Body of pancreas (tissue), 4 donors: Measurements from ENCODE around the gene ABCC4.

Experiments used
- CTCF ChIP-seq, 7 experiments: fragments of 450-650 bp in 4 of 7; fragments of 200-600 bp in 3 of 7; sonication (generic) in 3 of 7; IDR thresholded peaks; one replicate each; pipeline ENCODE4 v1.5.1; 2016 to 2019; ENCODE audit warnings: antibody characterized with exemption in 7 of 7
- POLR2A ChIP-seq, 3 donors: fragments of 450-650 bp; IDR thresholded peaks; one replicate each; pipeline ENCODE4 v1.6.1; 2016; ENCODE audit warnings: antibody characterized with exemption in 3 of 3, mild to moderate bottlenecking in 2 of 3

GRCh38 chr13:95060014-95060519 lies 241.2 kb downstream of the ABCC4 start:
- TF ChIP-seq POLR2A (IDR thresholded peaks at IDR 0.05) = no peak
- no peak for TF ChIP-seq CTCF (IDR thresholded peaks at IDR 0.05)
